GM19395 (cell line): Measurements from ENCODE around the gene USP13.

Experiments used
- ATAC-seq: cut with Tn5 transposase; IDR thresholded peaks from one replicate; pipeline ENCODE4 v1.9.1; 2021; ENCODE audit warnings: mild to moderate bottlenecking, moderate library complexity; ENCODE audit not compliant: unreplicated experiment

The USP13 gene

DNA sequence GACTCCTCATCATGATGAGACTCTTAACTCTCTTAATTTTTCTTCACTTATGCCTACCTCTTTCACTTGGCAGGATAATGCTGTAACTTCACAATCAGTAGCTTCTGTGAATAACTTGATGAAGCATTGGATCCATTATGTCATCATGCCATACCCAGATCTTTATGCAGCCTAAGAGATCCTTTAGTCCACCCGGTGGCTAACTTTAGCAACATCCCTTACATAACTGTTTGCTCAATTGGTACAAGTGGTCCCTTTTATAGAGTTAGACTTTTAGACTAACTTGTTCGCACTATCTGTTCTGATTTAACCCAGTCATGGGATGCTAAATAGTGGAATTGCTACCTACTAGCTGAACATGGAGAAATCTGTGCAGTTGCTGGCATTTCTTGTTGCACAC lies 184.5 kb downstream of the USP13 start:
- ATAC-seq, result no peak
